GM23248 (cell line): ENCODE measurements around the gene POLL. TPM values are rescaled to one million over a fixed set of nuclear protein-coding genes. Genes with fewer than 3 reads are reported as not detected.

ENCODE experiments used
- DNase-seq: peaks from one replicate; pipeline ENCODE4 v3.0.0-alpha.2; 2015
- H2AFZ ChIP-seq: fragments of 200-600 bp; sonication (generic); 2 replicates; pipeline ENCODE4 v1.6.1; 2016; ENCODE audit warnings: antibody characterized with exemption
- H3F3A ChIP-seq: fragments of 200-600 bp; sonication (generic); 2 replicates; pipeline ENCODE4 v1.6.1; 2016; ENCODE audit warnings: mild to moderate bottlenecking, antibody characterized with exemption, mixed run types; ENCODE audit not compliant: insufficient read depth
- H3K27ac ChIP-seq: fragments of 200-600 bp; sonication (generic); 2 replicates; pipeline ENCODE4 v1.5.1; 2016; ENCODE audit warnings: mild to moderate bottlenecking
- H3K27me3 ChIP-seq: fragments of 200-600 bp; sonication (generic); replicated peaks from 2 replicates; pipeline ENCODE4 v1.6.1; 2016; ENCODE audit warnings: mild to moderate bottlenecking; ENCODE audit not compliant: insufficient read depth
- H3K36me3 ChIP-seq: fragments of 200-600 bp; sonication (generic); 2 replicates; pipeline ENCODE4 v1.6.1; 2016; ENCODE audit warnings: low read depth, mild to moderate bottlenecking
- H3K4me1 ChIP-seq: fragments of 200-600 bp; sonication (generic); 2 replicates; pipeline ENCODE4 v1.6.1; 2016; ENCODE audit warnings: mild to moderate bottlenecking; ENCODE audit not compliant: insufficient read depth
- H3K4me2 ChIP-seq: fragments of 200-600 bp; sonication (generic); one replicate; pipeline ENCODE4 v1.6.1; 2016; ENCODE audit warnings: mild to moderate bottlenecking; ENCODE audit not compliant: unreplicated experiment
- H3K4me3 ChIP-seq: fragments of 200-600 bp; sonication (generic); 2 replicates; pipeline ENCODE4 v1.5.1; 2016; ENCODE audit warnings: mild to moderate bottlenecking
- H3K79me2 ChIP-seq: fragments of 200-600 bp; sonication (generic); 2 replicates; pipeline ENCODE4 v1.6.1; 2016; ENCODE audit warnings: mild to moderate bottlenecking; ENCODE audit not compliant: insufficient read depth
- H3K9ac ChIP-seq: fragments of 200-600 bp; sonication (generic); 2 replicates; pipeline ENCODE4 v1.6.1; 2016; ENCODE audit warnings: mild to moderate bottlenecking
- H3K9me2 ChIP-seq: fragments of 200-600 bp; sonication (generic); 2 replicates; pipeline ENCODE4 v1.6.1; 2016; ENCODE audit warnings: mixed run types, mild to moderate bottlenecking, moderate library complexity; ENCODE audit not compliant: insufficient read depth
- H3K9me3 ChIP-seq: fragments of 200-600 bp; sonication (generic); one replicate; pipeline ENCODE4 v1.6.1; 2017; ENCODE audit warnings: low read depth
- H4K20me1 ChIP-seq: fragments of 200-600 bp; sonication (generic); 2 replicates; pipeline ENCODE4 v1.6.0; 2016; ENCODE audit not compliant: insufficient read depth
- EZH2 ChIP-seq: fragments of 200-600 bp; sonication (generic); IDR thresholded peaks from 2 replicates; pipeline ENCODE4 v1.6.1; 2018; ENCODE audit warnings: antibody characterized with exemption, mild to moderate bottlenecking; ENCODE audit not compliant: insufficient read depth, poor library complexity, severe bottlenecking
- EZH2phosphoT487 ChIP-seq: fragments of 200-600 bp; sonication (generic); IDR thresholded peaks from 2 replicates; pipeline ENCODE4 v1.6.1; 2018; ENCODE audit warnings: antibody characterized with exemption, moderate library complexity, mild to moderate bottlenecking, low read depth; ENCODE audit not compliant: insufficient read depth
- WGBS, 2 experiments: methylation state at CpG; one replicate each; pipeline ENCODE4 v1.1.6; 2015 to 2017; ENCODE audit warnings: low lambda C conversion rate in 2 of 2, low coverage in 1 of 2; ENCODE audit errors: missing lambda C conversion rate in 2 of 2; 5-methylcytosine and 5-hydroxymethylcytosine counted together
- in situ Hi-C: fragments of 300-500 bp; cut with MboI; formaldehyde crosslinking; loops from 2 replicates; pipeline ENCODE4 v1.15.0; 2020
- polyA plus RNA-seq: library from polyadenylated mRNA; unstranded; fragments of >200 nt; fragmentation: Nextera tagmentation; extraction: Ambion mirVana; gene quantifications from 2 replicates; pipeline ENCODE4 v1.2.1, GENCODE V29; 2016
- total RNA-seq: library from RNA; depleted of rRNA; stranded (reverse); fragments of >200 nt; shearing (Covaris generic); gene quantifications from 2 replicates; pipeline ENCODE4 v1.2.3, GENCODE V29; 2014

The POLL gene
- total and polyA plus RNA-seq, 2 experiments from 2014 or later, result 12.1 to 13.1 TPM

GRCh38 chr10:101612872-101613271 is 24.8 kb upstream of the POLL start:
- DNase-seq, result no peak
- TF ChIP-seq EZH2phosphoT487, result no peak
- no peak for TF ChIP-seq EZH2

GRCh38 chr10:101612086-101612485 is 24.0 kb upstream of the POLL start:
- Histone ChIP-seq H3K4me1 (no peaks in the 10 kb centered on the region), H3K4me3 (no peak overlapping the region), H4K20me1 (no peaks in the 10 kb centered on the region), H3K27me3 (no peaks in the 10 kb centered on the region), H3K27ac (no peak overlapping the region), H3K9ac (no peak overlapping the region), H3K79me2 (no peaks in the 10 kb centered on the region), H3F3A (no peaks in the 10 kb centered on the region), H2AFZ (no peak overlapping the region), H3K36me3 (no peaks in the 10 kb centered on the region; the same call in 1 of the 2 replicates), H3K9me3 (no peaks in the 10 kb centered on the region), H3K4me2 (no peak overlapping the region), H3K9me2 (no peaks in the 10 kb centered on the region)
- WGBS, 2 experiments, result 81 to 88% methylated on average over 6 of the region's 6 CpGs
- no peak for TF ChIP-seq EZH2
- no peak for TF ChIP-seq EZH2phosphoT487
- DNase-seq, result no peak
- in situ Hi-C loops, result no loop called here

More at GRCh38 chr10:101612872-101613271, 24.8 kb upstream of the POLL start:
- H3K4me2 ChIP-seq, result no peak overlapping the region
- H3K4me3 ChIP-seq, result no peak overlapping the region
- H3K4me1 ChIP-seq, result no peaks in the 10 kb centered on the region
- no peak overlapping the region for H3K27ac ChIP-seq
- H3K9ac ChIP-seq, result no peak overlapping the region
- no peaks in the 10 kb centered on the region for H3K27me3 ChIP-seq
- H2AFZ ChIP-seq, result no peak overlapping the region
- no peaks in the 10 kb centered on the region; the same call in 1 of the 2 replicates for H3K36me3 ChIP-seq
- no peaks in the 10 kb centered on the region for H3F3A ChIP-seq
- no peaks in the 10 kb centered on the region for H3K79me2 ChIP-seq
- H3K9me3 ChIP-seq, result no peaks in the 10 kb centered on the region
- WGBS, 2 experiments, result 78 to 86% methylated on average over 8 to 10 of the region's 10 CpGs
- H3K9me2 ChIP-seq, result no peaks in the 10 kb centered on the region
- no peaks in the 10 kb centered on the region for H4K20me1 ChIP-seq
- in situ Hi-C loops, result no loop called here

- Histone ChIP-seq H3K79me2 (no peaks in the 10 kb centered on the region), H3K4me3 (no peak overlapping the region), H3K9me3 (no peaks in the 10 kb centered on the region), H3K9me2 (no peaks in the 10 kb centered on the region), H3K27ac (no peak overlapping the region), H3K9ac (no peak overlapping the region), H3K4me1 (no peaks in the 10 kb centered on the region), H2AFZ (no peak overlapping the region), H3K4me2 (no peak overlapping the region), H3K36me3 (no peaks in the 10 kb centered on the region; the same call in 1 of the 2 replicates), H3K27me3 (no peaks in the 10 kb centered on the region), H3F3A (no peaks in the 10 kb centered on the region), H4K20me1 (no peaks in the 10 kb centered on the region)
- TF ChIP-seq EZH2phosphoT487, result no peak
- 33 to 40% methylated on average over 16 of the region's 16 CpGs for WGBS, 2 experiments
- peak; percentile 49 for DNase-seq
- in situ Hi-C loops, result no loop called here
Measured at GRCh38 chr10:101611096-101611905, 23.2 kb upstream of the POLL start.

- Histone ChIP-seq H3F3A (no peaks in the 10 kb centered on the region), H3K9me2 (no peaks in the 10 kb centered on the region), H4K20me1 (no peaks in the 10 kb centered on the region), H3K27ac (no peak overlapping the region), H3K9ac (no peak overlapping the region), H3K9me3 (no peaks in the 10 kb centered on the region), H3K79me2 (no peaks in the 10 kb centered on the region), H3K27me3 (no peaks in the 10 kb centered on the region), H3K4me2 (no peak overlapping the region), H3K36me3 (no peaks in the 10 kb centered on the region; the same call in 1 of the 2 replicates), H3K4me3 (no peak overlapping the region), H3K4me1 (no peaks in the 10 kb centered on the region), H2AFZ (no peak overlapping the region)
- no peak for DNase-seq
- TF ChIP-seq EZH2, result no peak
- 76 to 83% methylated on average over 4 of the region's 4 CpGs for WGBS, 2 experiments
- in situ Hi-C loops, result loop anchor here (10.0 kb wide), 1 partner anchor 175 kb away; the partner anchor contains the start of gene NPM3
Measured at GRCh38 chr10:101609481-101609880, 21.4 kb upstream of the POLL start.
